ENCODE data around the gene ILKAP. TPM values are rescaled to one million over a fixed set of nuclear protein-coding genes. Genes with fewer than 3 reads are reported as not detected.

Gene ILKAP
- total RNA-seq, 1 experiment from 2014 or later, result 53.4 TPM

- Histone ChIP-seq H3K79me2 (ENCODE audit: insufficient read depth, low read length) (no peaks in the 10 kb centered on the region), H3K4me2 (ENCODE audit: low read length) (no peak overlapping the region), H3K27me3 (ENCODE audit: insufficient read depth, low read length) (no peaks in the 10 kb centered on the region), H3K36me3 (ENCODE audit: control insufficient read depth in 1 of 2, insufficient read depth in 2 of 2, low read length in 2 of 2) (no peaks in the 10 kb centered on the region), H3K9me3 (ENCODE audit: control insufficient read depth in 1 of 2, insufficient read depth in 1 of 2, low read depth in 1 of 2, low read length in 2 of 2) (no peaks in the 10 kb centered on the region), H3K9ac (ENCODE audit: low read length) (no peak overlapping the region), H4K20me1 (ENCODE audit: insufficient read depth) (no peaks in the 10 kb centered on the region), H3K4me1 (ENCODE audit: control insufficient read depth in 1 of 2, insufficient read depth in 2 of 2, low read length in 2 of 2) (no peaks in the 10 kb centered on the region), H3K27ac (ENCODE audit: low read depth, low read length) (no peak overlapping the region), H2AFZ (ENCODE audit: low read depth, low read length, poor library complexity, severe bottlenecking) (no peak overlapping the region), H3K9me2 (ENCODE audit: insufficient read depth) (no peaks in the 10 kb centered on the region), H3K4me3 (replicated peaks in 1 of 2; ENCODE audit: low read depth in 1 of 2, low read length in 2 of 2) (no peak overlapping the region)
- ChIA-PET CTCF (no interaction called here), POLR2A (no interaction called here), RAD21 (ENCODE audit: low non-redundant PET in 1 of 2, low total read pairs in 2 of 2, uncharacterized antibody in 2 of 2, unreplicated experiment in 2 of 2) (no interaction called here)
- intact Hi-C loops (cut with micrococcal nuclease), result no loop called here
- no peak for TF ChIP-seq ATF3 (IDR thresholded peaks at IDR 0.05)
- TF ChIP-seq ZBTB33 (IDR thresholded peaks at IDR 0.05; ENCODE audit: extremely low read depth, insufficient replicate concordance, low read length), result no peak
- no peak for TF ChIP-seq MAX (IDR thresholded peaks at IDR 0.05)
- TF ChIP-seq, protein P1, sequence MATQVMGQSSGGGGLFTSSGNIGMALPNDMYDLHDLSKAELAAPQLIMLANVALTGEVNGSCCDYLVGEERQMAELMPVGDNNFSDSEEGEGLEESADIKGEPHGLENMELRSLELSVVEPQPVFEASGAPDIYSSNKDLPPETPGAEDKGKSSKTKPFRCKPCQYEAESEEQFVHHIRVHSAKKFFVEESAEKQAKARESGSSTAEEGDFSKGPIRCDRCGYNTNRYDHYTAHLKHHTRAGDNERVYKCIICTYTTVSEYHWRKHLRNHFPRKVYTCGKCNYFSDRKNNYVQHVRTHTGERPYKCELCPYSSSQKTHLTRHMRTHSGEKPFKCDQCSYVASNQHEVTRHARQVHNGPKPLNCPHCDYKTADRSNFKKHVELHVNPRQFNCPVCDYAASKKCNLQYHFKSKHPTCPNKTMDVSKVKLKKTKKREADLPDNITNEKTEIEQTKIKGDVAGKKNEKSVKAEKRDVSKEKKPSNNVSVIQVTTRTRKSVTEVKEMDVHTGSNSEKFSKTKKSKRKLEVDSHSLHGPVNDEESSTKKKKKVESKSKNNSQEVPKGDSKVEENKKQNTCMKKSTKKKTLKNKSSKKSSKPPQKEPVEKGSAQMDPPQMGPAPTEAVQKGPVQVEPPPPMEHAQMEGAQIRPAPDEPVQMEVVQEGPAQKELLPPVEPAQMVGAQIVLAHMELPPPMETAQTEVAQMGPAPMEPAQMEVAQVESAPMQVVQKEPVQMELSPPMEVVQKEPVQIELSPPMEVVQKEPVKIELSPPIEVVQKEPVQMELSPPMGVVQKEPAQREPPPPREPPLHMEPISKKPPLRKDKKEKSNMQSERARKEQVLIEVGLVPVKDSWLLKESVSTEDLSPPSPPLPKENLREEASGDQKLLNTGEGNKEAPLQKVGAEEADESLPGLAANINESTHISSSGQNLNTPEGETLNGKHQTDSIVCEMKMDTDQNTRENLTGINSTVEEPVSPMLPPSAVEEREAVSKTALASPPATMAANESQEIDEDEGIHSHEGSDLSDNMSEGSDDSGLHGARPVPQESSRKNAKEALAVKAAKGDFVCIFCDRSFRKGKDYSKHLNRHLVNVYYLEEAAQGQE (IDR thresholded peaks at IDR 0.05; ENCODE audit: low read depth), result no peak
- no peak for TF ChIP-seq YY1 (IDR thresholded peaks at IDR 0.05; ENCODE audit: extremely low read depth, insufficient replicate concordance, low read depth, low read length)
- no peak for TF ChIP-seq SRF (IDR thresholded peaks at IDR 0.05; ENCODE audit: low read depth)
- TF ChIP-seq SP1 (IDR thresholded peaks at IDR 0.05; ENCODE audit: low read depth), result no peak
- no peak for TF ChIP-seq EZH2 (IDR thresholded peaks at IDR 0.05)
- TF ChIP-seq TCF7L2 (IDR thresholded peaks at IDR 0.05; ENCODE audit: borderline replicate concordance, extremely low read depth, insufficient read depth, insufficient read length), result no peak
- no peak for TF ChIP-seq POLR2AphosphoS5 (IDR thresholded peaks at IDR 0.05; ENCODE audit: low read depth, low read length)
- no peak for TF ChIP-seq CEBPB (IDR thresholded peaks at IDR 0.05; ENCODE audit: low read depth)
- TF ChIP-seq CBX3 (IDR thresholded peaks at IDR 0.05; ENCODE audit: low read depth), result no peak
- no peak for TF ChIP-seq JUND (IDR thresholded peaks at IDR 0.05)
- no peak for TF ChIP-seq SIN3A (IDR thresholded peaks at IDR 0.05; ENCODE audit: low read depth)
- no peak for TF ChIP-seq EGR1 (IDR thresholded peaks at IDR 0.05; ENCODE audit: low read depth)
- ATAC-seq, result no peak
- no TSS peak for BruUV-seq (replicated peaks)
- DNase-seq (ENCODE audit: low read depth, low spot score), result no peak
Measured at GRCh38 chr2:238224356-238225035, 21.0 kb upstream of the ILKAP start.
